Parathyroid adenoma (tissue), 2 donors: ENCODE results near the gene B3GALT6.

Experiments
- H2AFZ ChIP-seq: fragments of 300-600 bp; sonication (generic); one replicate; pipeline ENCODE4 v1.7.0; 2017; ENCODE audit warnings: antibody characterized with exemption, mild to moderate bottlenecking
- H3K27ac ChIP-seq: fragments of 300-600 bp; sonication (generic); one replicate; pipeline ENCODE4 v1.7.0; 2017
- H3K27me3 ChIP-seq: fragments of 300-600 bp; sonication (generic); one replicate; pipeline ENCODE4 v1.7.0; 2017; ENCODE audit warnings: low read length; ENCODE audit not compliant: control insufficient read depth, insufficient read depth
- H3K36me3 ChIP-seq: fragments of 300-600 bp; sonication (generic); one replicate; pipeline ENCODE4 v1.7.0; 2017; ENCODE audit warnings: low read length; ENCODE audit not compliant: control insufficient read depth, insufficient read depth
- H3K4me1 ChIP-seq: fragments of 300-600 bp; sonication (generic); one replicate; pipeline ENCODE4 v1.7.0; 2017; ENCODE audit warnings: control low read depth
- H3K4me2 ChIP-seq: fragments of 300-600 bp; sonication (generic); one replicate; pipeline ENCODE4 v1.7.0; 2017; ENCODE audit warnings: low read length
- H3K4me3 ChIP-seq: fragments of 300-600 bp; sonication (generic); one replicate; pipeline ENCODE4 v1.7.0; 2017; ENCODE audit warnings: low read depth, low read length
- H3K79me2 ChIP-seq: fragments of 300-600 bp; sonication (generic); one replicate; pipeline ENCODE4 v1.7.0; 2017; ENCODE audit warnings: control low read depth
- H3K9ac ChIP-seq: fragments of 300-600 bp; sonication (generic); one replicate; pipeline ENCODE4 v1.7.0; 2017; ENCODE audit warnings: mild to moderate bottlenecking
- H3K9me3 ChIP-seq: fragments of 300-600 bp; sonication (generic); one replicate; pipeline ENCODE4 v1.7.0; 2017; ENCODE audit warnings: low read length; ENCODE audit not compliant: control insufficient read depth
- CTCF ChIP-seq: fragments of 300-600 bp; sonication (generic); IDR thresholded peaks from one replicate; pipeline ENCODE4 v1.7.0; 2017; ENCODE audit warnings: antibody characterized with exemption, mild to moderate bottlenecking
- donor health status: primary hyperparathyroidism.

Gene B3GALT6

GRCh38 chr1:1233567-1233892, 1.5 kb downstream of the B3GALT6 start:
- Histone ChIP-seq H3K27me3 (no peaks in the 10 kb centered on the region), H3K4me3 (no peak overlapping the region), H3K9me3 (no peaks in the 10 kb centered on the region), H3K27ac (no peak overlapping the region), H2AFZ (no peak overlapping the region), H3K9ac (no peak overlapping the region), H3K79me2 (peaks cover 24% of the 10 kb centered on the region), H3K4me2 (no peak overlapping the region), H3K4me1 (peaks cover 5% of the 10 kb centered on the region), H3K36me3 (no peaks in the 10 kb centered on the region)
- no peak for TF ChIP-seq CTCF

GRCh38 chr1:1234180-1234808, 2.3 kb downstream of the B3GALT6 start:
- no peaks in the 10 kb centered on the region for H3K9me3 ChIP-seq
- no peak overlapping the region for H2AFZ ChIP-seq
- H3K27me3 ChIP-seq: no peaks in the 10 kb centered on the region
- H3K27ac ChIP-seq: no peak overlapping the region
- H3K4me1 ChIP-seq: peaks cover 5% of the 10 kb centered on the region
- H3K9ac ChIP-seq: no peak overlapping the region
- H3K79me2 ChIP-seq: peaks cover 16% of the 10 kb centered on the region
- no peaks in the 10 kb centered on the region for H3K36me3 ChIP-seq
- no peak for TF ChIP-seq CTCF
- H3K4me2 ChIP-seq: no peak overlapping the region
- H3K4me3 ChIP-seq: no peak overlapping the region

- Histone ChIP-seq H3K27ac (no peak overlapping the region), H2AFZ (no peak overlapping the region), H3K36me3 (no peaks in the 10 kb centered on the region), H3K4me1 (peaks cover 2% of the 10 kb centered on the region), H3K9ac (no peak overlapping the region), H3K9me3 (no peaks in the 10 kb centered on the region), H3K4me3 (no peak overlapping the region), H3K4me2 (no peak overlapping the region), H3K27me3 (no peaks in the 10 kb centered on the region), H3K79me2 (peaks cover 7% of the 10 kb centered on the region)
- TF ChIP-seq CTCF: no peak
Observed at GRCh38 chr1:1235016-1235744, 3.1 kb downstream of the B3GALT6 start.

- Histone ChIP-seq H3K9ac (no peak overlapping the region), H3K36me3 (no peaks in the 10 kb centered on the region), H3K4me1 (no peaks in the 10 kb centered on the region), H3K27ac (no peak overlapping the region), H3K9me3 (no peaks in the 10 kb centered on the region), H2AFZ (no peak overlapping the region), H3K27me3 (no peaks in the 10 kb centered on the region), H3K4me3 (no peak overlapping the region), H3K79me2 (no peaks in the 10 kb centered on the region), H3K4me2 (no peak overlapping the region)
- TF ChIP-seq CTCF: no peak
Observed at GRCh38 chr1:1236176-1236763, 4.2 kb downstream of the B3GALT6 start.
